Activated CD4-positive, alpha-beta T cell treated with anti-CD3 and anti-CD28 coated beads, Interleukin-2, Interleukin-4, amounts not matched to agents 100 ng/mL and 50 ng/mL, durations not matched to agents 16 hours and 8 hours (primary cell): Measurements from ENCODE around the gene SHISA6.

ENCODE experiments used
- DNase-seq: peaks from one replicate; pipeline ENCODE4 v3.0.0-alpha.2; 2020; ENCODE audit warnings: low spot score

The SHISA6 gene

DNA sequence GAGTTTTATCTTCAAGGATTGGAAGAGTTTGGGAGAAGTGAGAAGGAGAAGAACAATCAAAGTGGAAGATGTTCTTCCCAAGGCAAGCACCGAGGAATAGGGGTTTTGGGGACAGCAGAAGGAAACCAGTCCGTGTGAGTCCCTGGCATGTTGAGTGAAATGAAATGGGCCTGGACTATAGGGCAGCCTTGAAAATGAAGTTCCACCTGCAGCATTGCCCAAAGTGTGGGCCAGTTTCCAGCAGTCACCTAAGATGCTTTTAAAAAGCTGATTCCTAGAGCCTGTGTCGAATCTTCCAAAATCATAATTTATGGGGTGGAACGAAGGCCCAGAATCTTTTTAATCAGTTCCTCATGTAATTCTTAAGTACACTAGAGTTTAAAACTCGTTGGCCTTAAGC lies 297.4 kb downstream of the SHISA6 start:
- no peak for DNase-seq

DNA sequence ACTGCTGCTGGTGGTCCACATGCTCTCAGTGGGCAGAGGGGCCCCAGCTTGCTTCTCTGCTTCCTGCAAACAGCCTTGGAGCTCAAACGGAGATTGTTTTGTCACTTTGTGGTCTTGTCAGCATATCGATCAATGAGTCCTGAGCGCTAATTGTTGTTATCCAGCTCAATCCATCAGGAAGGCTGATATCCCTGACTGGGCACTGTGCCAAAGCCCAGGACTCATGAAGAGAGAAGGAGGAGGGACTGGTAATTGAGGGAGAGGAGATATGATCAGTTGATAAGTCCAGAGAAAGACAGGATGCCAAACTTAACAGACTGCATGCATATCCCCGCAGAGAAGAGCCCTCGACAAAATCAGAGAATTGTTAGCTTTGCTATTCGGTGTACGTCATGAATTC lies 298.6 kb downstream of the SHISA6 start:
- no peak for DNase-seq

DNA sequence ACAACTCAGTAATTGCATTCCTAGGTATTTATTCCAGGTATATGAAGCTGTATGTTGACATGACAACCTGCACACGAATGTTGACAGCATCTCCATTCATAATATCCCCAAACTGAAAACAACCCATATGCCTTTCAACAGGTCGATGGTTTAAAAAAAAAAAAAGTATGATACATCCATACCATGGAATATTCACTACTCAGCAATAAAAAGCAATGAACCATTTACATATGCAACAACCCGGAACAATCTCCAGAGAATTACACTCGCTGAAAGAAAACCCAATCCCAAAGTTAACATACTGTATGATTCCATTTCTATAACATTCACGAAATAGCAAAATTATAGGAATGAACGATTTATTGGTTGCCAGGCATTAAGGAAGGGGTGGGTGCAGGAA lies 304.0 kb downstream of the SHISA6 start:
- no peak for DNase-seq

DNA sequence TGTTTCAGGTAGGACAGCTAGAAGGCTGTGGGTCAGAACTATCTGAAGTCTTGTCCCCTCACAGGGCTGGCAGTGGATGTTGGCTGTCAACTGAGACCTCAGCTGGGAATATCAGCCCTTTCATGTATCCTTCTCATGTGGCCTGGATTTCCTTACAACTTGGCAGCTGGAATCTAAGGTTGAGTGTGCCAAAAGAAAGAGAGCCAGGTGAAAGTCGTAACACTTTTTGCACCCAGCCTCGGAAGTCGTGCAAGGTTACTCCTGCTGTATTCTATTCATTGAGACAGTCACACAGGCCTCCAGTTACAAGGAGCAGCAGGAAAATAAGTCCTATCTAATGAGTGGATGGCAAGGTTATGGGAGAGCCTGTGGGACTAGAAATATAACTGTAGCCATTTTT lies 304.7 kb downstream of the SHISA6 start:
- DNase-seq = no peak

DNA sequence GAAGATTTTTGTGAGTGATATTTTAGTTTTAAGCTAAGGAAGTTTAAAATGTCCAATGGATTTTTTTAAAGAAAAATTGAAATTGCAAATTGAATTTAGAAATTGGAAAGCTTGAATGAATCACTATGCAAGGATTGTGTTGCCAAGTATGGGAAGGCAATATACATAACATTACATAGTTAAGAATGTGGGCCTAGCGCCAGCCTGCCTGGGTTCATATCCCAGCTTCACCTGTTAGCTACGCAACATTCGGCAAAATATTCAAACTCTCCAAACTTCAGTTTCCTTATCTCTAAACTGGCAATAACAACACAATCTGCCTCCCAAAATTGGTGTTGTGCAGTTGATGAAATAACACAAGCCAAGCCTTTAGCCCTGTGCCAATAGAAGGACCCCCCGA lies 306.8 kb downstream of the SHISA6 start:
- DNase-seq = no peak

DNA sequence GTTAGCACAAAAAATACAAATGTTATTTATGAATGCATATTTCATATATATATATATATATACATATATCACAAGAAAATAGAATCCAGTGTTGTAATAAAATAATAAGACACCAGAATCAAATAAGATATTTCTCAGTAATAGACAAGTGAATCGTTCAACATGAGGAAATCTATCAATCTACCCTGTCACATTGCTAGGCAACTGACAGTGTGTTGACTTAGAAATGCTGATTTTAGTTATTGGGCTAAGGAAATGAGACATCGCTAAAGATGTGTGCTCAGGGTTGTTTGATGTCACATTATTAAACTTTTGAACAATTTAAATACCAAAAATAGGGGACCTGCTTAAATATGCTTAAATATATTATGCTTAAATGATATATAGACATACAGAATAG lies 307.4 kb downstream of the SHISA6 start:
- DNase-seq = no peak

DNA sequence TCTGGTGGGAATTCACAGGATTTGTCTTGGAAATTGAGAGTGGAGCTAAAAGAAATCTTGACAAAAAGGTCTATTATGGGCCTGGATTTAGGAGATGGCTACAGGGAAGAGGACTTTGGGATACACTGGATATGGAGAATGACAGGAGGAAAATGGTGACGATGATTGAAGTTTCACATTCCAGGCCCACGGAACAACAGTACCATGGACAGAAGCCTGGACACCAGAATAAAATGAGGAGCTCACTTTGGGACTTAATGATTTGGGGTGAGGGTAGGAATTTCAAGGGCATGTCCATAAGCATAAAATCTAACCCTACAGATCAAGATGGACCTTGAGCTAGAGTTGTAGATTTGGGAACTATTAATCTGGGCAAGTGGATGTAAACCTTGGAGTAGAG lies 309.4 kb downstream of the SHISA6 start:
- no peak for DNase-seq

DNA sequence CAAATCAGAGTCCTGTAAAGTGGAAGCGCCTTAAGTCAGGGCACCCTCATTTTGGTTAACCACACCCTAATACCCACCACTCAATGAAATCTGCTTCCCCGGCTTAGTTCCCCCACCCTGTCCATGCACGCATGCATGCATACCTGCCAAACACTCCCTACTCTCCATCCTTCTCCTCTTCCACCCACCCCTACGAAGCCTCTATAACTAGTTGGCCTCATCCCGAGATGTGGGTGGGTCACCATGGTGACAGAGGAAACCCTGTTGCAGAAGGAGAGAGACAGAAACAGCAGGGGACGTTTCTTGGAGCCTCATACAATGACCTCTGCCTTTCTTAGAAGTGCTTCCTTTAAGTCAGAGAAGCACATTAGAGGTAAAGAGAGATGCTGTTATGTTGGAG lies 310.4 kb downstream of the SHISA6 start:
- no peak for DNase-seq

DNA sequence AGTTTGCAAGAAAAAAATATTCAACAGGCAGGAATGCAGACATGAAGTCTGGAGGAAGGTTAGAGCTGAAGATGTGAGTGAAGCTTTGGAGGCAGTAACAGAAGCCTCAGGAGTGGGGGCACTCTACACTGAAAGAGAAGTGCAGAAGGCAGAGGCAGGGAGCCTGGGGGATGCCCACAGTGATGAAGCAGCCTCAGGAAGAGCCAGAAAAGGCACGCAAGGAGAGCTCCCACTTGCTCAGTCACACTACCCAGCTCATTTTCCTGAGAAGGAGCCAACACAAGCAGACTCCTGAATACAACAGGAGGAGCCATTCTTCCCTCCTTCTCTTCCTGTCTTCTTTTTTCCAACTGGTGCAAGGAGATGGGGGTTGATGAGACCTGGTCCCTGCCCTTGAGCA lies 312.1 kb downstream of the SHISA6 start:
- no peak for DNase-seq

DNA sequence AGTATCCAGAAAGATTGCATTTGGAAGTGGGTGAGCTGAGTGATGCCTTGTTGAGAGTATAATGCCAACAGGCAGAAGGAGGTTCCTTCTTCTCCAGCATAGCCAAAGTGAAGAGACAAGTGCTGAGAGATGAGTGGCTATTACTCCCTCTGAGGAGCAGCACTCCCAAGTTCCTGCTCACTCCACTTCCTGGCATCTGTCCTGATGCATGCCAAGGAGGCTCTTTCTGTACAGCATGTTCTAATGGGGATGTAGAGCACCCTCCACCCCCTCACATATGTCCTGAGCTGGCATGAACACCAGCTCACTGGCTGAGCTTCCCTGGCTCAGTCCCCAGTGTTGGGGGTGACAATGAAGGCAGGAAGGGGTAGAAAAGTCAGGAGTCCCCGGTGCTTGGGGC lies 313.0 kb downstream of the SHISA6 start:
- no peak for DNase-seq

DNA sequence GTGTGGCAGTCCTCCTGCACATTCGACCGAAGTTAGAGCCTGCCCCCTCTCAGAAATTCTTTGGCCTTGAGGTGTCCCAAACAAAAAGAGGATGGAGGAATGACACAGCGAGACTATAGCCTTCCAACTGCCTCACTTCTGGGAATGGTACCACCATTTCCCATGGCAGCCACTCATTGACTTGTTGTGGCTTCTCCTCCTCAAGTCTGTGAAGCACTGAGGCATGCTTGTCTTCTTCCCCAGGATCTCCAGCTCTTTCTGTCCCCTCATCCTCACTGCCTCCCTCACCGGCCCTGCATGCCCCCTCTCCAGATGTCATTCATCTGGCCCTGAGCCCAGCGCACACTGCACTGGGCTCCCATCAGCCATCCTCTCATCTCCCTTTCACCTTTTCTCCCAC lies 313.5 kb downstream of the SHISA6 start:
- no peak for DNase-seq

DNA sequence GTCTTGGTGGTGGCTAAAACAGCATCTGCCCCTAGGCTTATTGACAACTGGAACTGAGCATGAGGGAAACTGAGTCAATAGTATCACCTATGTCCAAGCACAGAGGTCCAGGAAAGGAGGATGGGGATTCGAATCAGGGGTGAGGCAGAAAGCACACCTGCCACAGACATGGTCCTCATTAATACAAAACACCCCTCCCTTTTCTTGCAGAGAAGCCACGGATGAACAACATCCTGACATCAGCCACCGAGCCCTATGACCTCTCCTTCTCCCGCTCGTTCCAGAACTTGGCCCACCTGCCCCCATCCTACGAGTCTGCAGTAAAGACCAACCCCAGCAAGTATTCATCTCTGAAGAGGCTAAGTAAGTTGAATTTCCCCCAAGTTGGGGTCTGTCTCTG lies 314.5 kb downstream of the SHISA6 start:
- DNase-seq = no peak

DNA sequence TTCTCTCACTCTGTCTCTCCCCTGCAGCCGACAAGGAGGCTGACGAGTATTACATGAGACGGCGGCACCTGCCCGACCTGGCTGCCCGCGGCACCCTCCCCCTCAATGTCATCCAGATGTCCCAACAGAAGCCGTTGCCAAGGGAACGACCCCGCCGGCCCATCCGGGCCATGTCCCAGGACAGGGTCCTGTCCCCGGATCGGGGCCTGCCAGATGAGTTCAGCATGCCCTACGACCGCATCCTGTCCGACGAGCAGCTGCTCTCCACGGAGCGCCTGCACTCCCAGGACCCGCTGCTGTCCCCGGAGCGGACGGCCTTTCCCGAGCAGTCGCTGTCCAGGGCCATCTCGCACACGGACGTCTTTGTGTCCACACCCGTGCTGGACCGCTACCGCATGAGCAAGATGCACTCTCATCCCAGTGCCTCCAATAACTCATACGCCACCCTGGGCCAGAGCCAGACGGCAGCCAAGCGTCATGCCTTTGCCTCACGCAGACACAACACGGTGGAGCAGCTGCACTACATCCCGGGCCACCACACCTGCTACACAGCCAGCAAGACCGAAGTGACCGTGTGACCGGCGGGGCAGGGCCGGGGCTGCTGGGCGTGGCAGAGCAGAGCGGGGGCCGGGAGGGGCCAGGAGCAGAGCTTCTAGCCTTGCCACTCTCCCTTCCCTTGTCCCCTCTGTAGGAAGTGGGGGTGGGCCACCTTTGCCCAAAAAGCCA lies 316.9 kb downstream of the SHISA6 start:
- no peak for DNase-seq

DNA sequence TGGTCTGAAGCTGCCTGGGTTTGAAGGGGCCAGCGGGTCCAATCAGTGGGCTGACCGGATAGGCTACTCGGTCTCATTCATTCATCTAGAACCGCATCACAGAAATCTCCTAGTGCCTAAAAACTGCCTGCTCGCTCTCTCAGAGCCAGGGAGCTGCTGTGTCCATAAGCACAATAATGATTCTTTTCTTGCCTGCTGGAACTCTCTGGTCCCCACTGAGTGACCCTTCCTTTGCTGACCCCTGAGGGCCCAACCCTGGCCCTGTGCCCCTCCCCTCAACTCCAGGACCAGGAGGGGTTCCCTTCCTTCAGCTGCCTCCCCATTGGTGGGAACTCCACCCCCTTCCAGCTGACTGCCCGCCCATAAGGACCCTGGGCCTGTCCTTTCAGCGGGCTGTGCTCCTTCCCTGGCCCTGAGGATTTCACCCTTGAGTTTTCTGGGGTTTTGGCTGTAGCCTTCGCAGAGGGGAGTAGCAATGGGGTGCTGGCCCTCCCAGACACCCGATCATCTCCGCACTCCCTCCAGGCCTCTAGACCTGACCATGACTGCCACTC lies 317.7 kb downstream of the SHISA6 start:
- DNase-seq = no peak

DNA sequence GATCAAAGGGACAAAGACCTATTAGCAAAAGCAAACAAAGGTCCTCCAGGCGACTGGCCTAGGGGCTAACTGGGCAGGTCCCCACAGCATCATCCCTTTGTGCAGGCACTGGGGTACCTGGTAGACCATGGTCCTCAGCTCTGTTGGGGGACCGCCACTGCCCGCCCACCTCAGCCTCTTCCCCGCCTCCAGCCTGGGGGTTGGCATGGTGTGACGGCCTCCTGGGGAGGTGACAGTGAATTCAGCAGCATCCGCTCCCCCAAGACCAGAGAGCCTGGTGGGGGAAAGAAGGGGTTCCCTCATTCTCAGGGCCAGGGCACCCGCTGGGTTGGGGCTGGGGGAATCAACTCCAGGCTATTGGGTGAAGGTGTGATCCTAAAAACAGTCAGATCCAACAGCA lies 318.6 kb downstream of the SHISA6 start:
- no peak for DNase-seq

DNA sequence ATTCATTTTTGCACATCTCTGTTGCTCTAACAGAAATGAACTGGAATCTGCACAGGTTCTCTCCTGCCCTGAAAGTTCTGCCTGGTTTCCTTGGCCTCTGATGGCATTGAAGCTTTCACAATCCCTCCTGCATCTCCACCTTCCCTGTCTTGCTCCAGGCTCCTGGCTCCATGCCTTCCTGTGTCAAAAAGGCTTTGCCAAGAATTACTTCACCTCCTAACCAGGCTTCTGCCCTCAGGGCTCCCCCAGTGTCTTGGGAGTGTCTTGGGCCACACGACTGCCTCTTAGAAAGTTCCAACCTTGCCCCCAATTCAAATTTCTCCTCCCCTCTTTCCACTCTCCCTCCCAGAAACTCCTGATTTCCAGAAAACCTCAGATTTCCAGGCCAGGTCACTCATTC lies 320.3 kb downstream of the SHISA6 start:
- no peak for DNase-seq

DNA sequence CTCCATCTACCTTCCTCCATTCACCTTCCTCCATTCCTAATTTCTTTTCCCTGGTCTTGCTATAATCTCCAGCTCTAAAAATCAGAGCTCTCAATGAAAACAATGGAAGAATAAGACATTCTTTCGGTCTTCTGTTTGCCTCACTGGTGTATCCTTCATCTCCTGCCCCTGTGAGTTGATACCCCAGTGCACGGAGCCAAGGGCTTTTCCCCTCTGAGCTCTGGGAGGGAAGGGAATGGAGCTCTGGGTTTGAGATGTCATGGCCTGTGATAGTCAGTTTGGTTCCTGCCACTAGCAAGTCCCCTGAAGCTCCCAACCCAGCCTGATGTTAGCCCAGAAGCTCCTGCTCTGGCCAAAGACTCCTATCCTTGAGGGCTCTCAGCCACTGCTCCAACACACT lies 320.7 kb downstream of the SHISA6 start:
- DNase-seq = no peak

DNA sequence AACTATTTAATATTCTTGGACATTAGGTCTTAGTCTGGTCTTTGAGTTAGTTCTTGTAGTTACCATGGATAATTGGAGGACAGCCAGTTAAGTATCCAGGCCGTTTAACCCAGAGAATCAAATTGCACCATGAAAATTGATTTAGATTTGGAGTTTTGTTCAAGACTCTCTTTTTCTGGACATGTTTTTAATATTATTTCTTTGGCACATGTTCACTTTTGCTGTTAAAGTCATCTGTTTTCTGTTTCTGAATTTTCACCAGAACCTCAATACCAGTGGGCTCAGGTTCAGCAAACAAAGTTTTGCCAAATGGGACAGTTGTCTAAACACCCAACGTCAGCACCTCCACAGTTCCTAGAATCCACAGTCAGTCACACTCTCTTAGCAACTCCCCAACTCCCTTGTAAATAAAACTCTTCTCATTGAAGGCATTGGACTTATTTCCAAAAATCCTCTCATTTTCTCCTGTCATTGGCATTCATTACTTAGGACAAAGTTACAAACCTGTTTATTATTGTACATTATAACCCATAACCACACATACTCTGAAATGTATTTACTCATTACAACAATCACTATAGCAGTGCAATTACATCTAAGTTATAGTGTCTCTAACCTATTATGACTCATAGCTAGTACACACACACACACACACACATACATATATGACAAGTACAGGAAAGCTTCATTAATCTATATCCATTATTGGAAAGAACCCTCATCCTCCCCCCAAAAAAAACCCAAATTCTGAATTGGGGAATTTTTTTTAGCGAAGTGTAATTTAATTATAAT lies 323.8 kb downstream of the SHISA6 start:
- no peak for DNase-seq

DNA sequence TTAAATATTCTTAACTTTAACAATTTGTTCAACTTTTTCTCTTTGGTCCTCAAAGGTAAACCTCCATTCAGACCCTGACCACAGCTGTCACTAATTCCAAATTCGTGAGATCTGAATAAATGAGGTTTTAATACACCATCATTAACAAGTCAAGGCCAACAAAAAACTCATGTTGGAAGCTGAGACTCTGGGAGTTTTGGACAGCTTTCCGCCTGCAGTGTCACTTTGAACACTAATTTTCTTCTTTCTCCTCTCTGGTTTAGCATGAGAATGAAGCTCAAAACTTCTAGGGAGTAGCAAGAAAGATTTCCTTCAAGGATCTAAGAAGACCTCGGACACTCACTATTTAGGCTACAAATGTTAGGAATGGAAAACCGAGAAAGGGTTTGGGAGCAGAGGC lies 324.6 kb downstream of the SHISA6 start:
- no peak for DNase-seq

DNA sequence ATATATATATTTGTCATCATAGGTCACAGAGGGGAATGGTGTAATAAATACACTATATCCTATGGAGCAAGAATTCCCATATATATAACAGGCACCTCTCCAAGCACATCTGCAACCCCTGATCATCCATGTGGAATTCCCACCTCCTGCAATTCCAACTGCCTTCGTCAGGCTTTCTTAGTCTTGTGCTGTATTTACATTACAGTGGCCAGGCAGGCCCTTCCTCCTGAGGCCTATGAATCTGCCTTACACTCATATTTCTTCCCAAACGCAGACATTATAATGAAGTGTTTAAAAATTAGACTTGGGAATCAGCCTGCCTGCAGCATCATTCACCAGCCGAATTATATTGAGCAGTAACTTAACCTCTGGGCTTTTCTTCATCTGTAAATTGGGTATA lies 338.0 kb downstream of the SHISA6 start:
- DNase-seq = no peak

DNA sequence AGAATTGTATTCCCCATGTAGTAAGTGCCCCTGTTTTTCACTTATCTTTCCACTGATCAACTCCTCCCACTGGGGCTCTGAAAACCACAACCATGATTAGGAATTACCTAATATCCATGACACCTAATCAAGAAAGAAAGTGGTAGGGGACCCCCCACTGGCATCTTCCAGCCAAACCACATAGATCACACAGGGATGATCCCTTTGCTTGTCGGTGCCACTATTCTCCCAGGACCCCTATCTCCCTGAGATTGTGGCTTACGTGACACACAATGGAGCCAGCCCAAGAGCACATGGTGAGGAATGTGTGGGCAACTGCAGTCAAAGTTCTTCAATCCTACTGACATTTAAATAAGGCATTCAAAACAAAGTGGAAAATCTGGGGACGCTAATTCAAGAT lies 339.7 kb downstream of the SHISA6 start:
- DNase-seq = no peak

DNA sequence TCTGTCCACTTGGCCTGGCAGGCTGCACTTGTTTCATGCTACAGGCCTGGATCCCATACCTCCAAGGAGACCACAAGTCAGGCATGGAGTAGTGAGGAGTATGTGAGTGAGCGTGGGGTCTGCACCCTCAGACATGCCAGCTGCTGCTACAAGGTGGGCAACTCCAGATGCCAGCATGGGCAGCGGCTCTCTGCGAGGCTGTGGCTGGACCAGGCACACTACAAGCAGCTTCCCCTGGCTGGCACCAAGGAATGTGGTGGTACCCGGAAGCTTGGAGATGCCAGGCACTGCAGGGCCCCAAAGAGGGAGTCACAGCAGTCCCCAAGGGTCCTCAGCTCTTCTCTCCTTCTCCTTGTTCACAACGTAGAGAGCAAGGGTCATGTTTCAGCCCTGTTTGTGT lies 341.2 kb downstream of the SHISA6 start:
- DNase-seq = no peak

DNA sequence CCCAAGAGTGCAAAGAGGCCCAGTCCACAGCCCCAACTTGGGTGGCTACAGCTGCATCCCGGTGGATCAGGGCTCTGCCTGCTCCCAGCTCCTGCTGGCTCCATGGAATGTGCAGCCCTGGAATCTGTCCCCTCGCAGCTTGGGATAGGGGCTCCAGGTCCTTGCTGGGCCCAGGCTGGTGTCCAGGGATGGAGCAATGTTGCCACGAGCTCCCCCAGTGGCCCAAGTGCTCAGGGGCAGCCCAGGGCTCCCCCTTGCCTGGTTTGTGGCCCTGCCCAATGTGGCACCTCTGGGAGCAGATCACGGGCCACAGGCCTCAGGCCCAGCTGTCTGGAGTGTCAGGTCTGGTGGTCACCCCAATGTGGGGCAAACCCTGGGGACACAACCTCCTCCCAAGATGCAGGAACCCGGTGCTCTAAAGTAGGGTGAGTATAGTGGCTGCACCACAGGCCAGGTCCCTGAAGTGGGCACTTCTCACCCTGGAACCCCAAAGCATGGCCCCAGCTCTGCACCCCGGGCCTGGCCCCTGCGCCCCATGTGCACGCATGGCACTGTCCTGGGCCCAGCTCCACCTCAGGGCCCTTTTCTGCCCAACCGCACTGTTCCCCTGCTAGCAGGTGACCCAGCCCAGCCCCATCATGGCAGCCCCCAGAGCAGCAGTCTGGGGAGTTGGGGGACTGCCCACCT lies 342.4 kb downstream of the SHISA6 start:
- no peak for DNase-seq
